ENCODE data around the gene PIEZO1. TPM values are rescaled to one million over a fixed set of nuclear protein-coding genes. Genes with fewer than 3 reads are reported as not detected.

The PIEZO1 gene
- total and polyA plus RNA-seq, 2 donors (not counting 3 experiments of a cell fraction or from before 2014, with no cell fraction given), result 298 to 322 TPM

- Histone ChIP-seq H3K79me2 (ENCODE audit: control insufficient read depth, insufficient read depth, low read length) (peaks cover 27% of the 10 kb centered on the region), H3K36me3 (ENCODE audit: control insufficient read depth in 2 of 2, extremely low read depth in 1 of 2, insufficient read depth in 2 of 2, low read length in 2 of 2) (peaks cover 5 to 23% of the 10 kb centered on the region in 2 experiments), H3K4me3 (replicated peaks in 1 of 3; ENCODE audit: insufficient read depth in 1 of 3, low read depth in 1 of 3, low read length in 3 of 3) (no peak overlapping the region), H3K4me1 (ENCODE audit: control insufficient read depth, extremely low read depth, insufficient read depth, low read length) (peaks cover 7% of the 10 kb centered on the region), H3K9ac (replicated peaks; ENCODE audit: extremely low read depth, insufficient read depth, low read length) (no peak overlapping the region), H3K27ac (ENCODE audit: insufficient read depth, low read depth, low read length) (no peak overlapping the region), H3K27me3 (ENCODE audit: control insufficient read depth in 2 of 2, insufficient read depth in 2 of 2, low read length in 2 of 2) (no peaks in the 10 kb centered on the region), H4K20me1 (replicated peaks; ENCODE audit: control insufficient read depth, extremely low read depth, insufficient read depth, low read length) (no peaks in the 10 kb centered on the region), H3K4me2 (ENCODE audit: insufficient read depth, low read length) (no peak overlapping the region), H3K9me1 (replicated peaks; ENCODE audit: control insufficient read depth, extremely low read depth, insufficient read depth, low read length) (no peaks in the 10 kb centered on the region), H2AFZ (ENCODE audit: low read depth, low read length) (no peak overlapping the region), H3K9me3 (replicated peaks; ENCODE audit: control insufficient read depth, insufficient read depth, low read length) (no peaks in the 10 kb centered on the region)
- CTCF ChIA-PET, result interaction anchor here (0.7 to 6.7 kb wide), 8 partner anchors 7 to 422 kb away, joined by 3 to 56 read pairs (median 8); partner anchors contain the start of gene PIEZO1
- POLR2A ChIA-PET, result no interaction called here
- FAIRE-seq, result no peak
- dilution Hi-C loops (cut with MboI; ENCODE audit: extremely low pct_ligation_motif_present, low sequenced_read_pairs), result no loop called here
- intact Hi-C loops (cut with micrococcal nuclease), result loop anchor here (1.0 to 2.0 kb wide), 2 partner anchors 40 to 472 kb away; partner anchors contain the start of genes PIEZO1 and ZNF778
- no TSS peak for BruUV-seq (replicated peaks)
- DNase-seq (ENCODE audit: low read depth, low spot score), result no peak
- TF ChIP-seq POLR2A (IDR thresholded peaks at IDR 0.05; ENCODE audit: low read depth, low read length), result no peak
- TF ChIP-seq MYC (IDR thresholded peaks at IDR 0.05; ENCODE audit: low read depth, low read length), result no peak
- TF ChIP-seq GATA2 (IDR thresholded peaks at IDR 0.05; ENCODE audit: insufficient read depth, insufficient read length, low read depth, low read length), result no peak
- TF ChIP-seq, protein P1, sequence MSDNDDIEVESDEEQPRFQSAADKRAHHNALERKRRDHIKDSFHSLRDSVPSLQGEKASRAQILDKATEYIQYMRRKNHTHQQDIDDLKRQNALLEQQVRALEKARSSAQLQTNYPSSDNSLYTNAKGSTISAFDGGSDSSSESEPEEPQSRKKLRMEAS (IDR thresholded peaks at IDR 0.05; ENCODE audit: insufficient read depth, insufficient read length), result no peak
- TF ChIP-seq FOS (IDR thresholded peaks at IDR 0.05; ENCODE audit: borderline replicate concordance, insufficient read depth, low read length), result no peak
- no peak for TF ChIP-seq CTCF (IDR thresholded peaks at IDR 0.05; ENCODE audit: extremely low read depth in 1 of 2, insufficient read depth in 1 of 2, low read depth in 1 of 2, low read length in 2 of 2)
- no peak for TF ChIP-seq POLR2AphosphoS5 (IDR thresholded peaks at IDR 0.05; ENCODE audit: insufficient read depth, low read depth, low read length)
- TF ChIP-seq EZH2 (IDR thresholded peaks at IDR 0.05; ENCODE audit: borderline replicate concordance, low read depth, low read length, severe bottlenecking), result no peak
- no peak for TF ChIP-seq JUN (IDR thresholded peaks at IDR 0.05; ENCODE audit: borderline replicate concordance, insufficient read depth, insufficient read length, low read depth)
These were observed 40.2 kb downstream of the PIEZO1 start for GRCh38 chr16:88744577-88745521.
